ENCODE data around the gene LGR4.

Gene LGR4

DNA sequence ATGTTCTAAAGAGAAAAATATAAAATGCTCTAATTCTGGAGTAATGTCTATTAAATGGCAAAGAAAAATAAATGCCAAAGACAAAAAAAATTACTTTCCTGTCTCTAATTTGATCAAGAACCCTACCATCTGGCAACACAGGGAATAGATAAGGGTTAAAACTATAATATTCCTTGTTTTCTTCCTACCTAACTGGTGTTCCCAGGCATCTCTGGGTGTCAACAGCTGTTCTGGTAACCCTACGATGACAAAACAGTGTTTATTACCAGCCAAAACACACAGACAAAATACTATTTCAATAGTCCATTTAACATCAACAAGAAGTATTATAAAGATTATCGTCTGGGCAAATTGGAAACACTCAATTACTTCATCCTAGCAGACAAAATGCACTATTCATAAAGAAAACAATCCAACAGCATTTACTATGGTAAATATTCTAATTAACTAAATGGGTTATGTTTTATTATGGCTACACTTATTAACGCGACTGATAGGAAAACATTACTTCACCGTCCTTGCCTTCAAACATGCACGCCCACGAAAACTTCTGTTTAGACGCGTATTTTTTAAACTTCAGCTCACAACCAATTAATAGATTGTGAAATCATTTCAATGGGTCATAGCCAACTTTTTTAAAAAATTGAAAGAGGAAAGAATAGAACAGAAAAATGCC is 50.6 kb downstream of the LGR4 start:
- no peak for DNase-seq

DNA sequence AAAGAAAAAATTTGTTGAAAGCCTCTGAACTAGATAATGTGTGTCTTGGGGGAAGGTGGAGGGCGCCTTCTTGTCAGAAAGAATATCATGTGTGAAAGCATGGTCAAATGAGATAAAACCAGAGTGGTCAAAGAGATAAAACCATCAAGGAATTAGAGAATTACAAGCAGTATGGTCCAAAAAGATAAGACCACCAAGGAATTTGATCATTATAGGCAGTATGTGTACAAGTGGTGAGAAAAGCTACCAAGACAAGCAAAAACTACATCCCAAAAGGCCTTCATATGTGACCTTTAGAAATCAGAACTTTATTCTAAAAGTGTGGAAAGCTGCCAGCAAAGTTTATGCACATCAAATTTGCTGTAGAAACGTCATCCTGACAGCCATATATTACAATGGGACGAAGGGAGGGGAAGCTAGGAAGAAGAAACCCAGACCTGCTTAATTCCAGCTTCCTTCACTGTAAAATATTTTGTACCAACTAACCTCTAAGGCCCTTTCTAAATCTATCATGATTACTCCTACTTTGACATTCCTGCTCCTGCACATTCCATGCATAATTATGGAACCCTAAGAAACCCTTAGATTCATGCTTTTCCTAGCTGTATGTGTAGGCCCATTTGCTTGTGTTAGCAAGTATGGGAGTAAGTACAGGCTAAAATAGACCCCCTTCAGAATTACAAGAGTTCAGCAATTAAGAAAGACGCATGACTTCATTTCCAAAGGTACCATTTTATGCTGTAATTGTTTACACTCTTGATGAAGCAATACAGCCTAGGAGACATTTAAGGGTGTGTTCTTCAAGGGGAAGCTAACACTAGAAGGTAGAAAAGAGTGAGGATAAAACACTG is 51.6 kb downstream of the LGR4 start:
- no peak for DNase-seq

DNA sequence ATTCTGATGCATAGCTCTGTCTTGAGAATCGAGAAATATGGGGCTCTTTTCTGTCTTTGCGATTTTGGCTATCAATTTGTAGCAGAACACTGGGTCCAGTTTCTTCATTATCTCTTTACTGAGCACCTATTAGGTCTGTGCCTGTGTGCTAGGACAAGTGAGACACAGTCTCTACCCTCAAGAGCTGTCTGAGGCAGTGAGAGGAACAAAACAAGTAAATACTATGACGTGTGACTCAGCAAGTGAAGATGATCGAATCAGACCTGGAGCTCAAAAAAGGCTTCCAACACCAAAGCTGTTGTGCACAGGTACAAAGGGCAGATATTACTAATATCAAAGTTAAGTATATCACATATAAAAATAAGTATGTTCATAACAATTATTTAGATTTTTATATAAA is 52.4 kb downstream of the LGR4 start:
- DNase-seq: no peak

DNA sequence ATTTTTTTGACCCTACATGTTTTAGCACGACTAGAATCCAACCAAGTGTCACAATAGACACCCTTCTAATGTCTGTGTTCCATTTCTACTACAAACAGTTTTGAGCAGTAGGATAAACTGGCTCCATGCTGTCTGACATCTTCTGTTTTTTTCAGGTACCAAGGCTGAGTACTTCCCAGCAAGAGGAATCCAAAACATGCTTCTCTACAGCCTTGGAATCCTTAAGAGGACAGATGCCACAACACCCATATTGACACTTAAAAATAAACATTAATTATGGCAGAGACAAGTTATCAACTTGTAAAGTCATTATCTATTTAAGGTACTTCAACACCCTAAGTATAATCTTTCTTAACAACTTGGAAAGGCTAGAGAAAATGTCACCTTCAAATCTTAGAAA is 54.2 kb downstream of the LGR4 start:
- DNase-seq: no peak

DNA sequence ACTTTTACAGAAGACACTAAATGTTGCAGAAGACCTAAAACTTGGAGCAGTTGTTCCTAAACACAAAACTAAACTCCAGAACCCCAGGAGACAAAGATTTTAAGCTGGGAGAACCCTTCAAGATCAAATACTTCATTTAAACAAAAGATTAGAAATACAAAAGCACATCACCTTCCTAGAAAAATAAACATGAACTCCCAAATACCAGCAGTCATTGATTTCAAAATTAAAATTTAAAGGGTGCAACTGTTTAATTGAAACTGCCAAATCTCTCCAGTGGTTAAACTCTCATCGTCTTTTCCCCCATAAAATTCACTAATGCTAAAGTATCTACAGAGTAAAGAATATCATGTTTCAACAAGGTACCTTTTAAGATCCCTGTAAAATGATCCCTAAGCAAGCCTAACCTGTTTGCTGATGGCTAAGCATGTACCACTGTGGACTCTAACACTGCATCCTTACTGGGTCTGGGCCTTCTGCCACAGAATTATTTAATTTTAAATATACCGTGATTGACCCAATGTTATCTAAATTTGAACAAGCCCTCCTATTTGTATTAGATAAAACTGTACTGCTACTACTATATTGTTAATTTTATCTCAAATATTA is 55.9 kb downstream of the LGR4 start:
- no peak for DNase-seq

DNA sequence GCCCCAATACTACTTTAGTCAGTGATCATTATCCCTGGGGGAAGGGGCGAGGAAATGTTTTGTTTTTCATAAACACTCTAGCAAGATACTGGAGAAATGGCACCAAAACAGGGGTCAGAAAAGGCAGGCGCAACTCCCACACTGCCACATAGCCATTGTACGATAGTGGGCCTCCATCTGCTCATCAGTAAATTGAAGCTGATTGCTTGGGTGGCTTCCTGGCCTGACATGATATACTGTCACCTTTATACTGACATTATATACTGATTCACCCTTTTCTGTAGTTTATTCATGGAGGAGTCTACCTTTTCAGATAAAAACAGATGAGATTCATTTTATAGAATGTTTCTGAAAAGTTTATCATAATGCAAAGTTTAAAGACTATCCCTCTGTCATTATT is 57.9 kb downstream of the LGR4 start:
- no peak for DNase-seq

DNA sequence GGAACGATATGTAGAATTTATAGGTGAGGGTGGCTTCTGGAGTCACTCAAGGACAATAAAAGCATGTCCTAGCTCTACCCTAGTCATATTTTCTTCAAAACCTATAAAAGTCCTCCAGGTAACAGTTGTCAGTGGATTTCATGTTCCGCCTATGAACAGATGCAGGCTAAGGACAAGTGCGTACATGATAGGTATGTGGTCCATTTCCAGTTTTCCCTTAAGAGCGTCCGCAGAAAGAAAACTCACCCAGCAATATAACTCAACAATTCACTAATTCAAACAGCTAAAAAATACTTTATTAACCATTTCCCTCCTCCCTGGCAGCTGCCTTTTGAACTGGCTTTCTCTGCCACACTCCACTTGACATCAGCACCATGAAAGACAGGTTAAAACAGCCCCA is 59.4 kb downstream of the LGR4 start:
- DNase-seq: no peak

DNA sequence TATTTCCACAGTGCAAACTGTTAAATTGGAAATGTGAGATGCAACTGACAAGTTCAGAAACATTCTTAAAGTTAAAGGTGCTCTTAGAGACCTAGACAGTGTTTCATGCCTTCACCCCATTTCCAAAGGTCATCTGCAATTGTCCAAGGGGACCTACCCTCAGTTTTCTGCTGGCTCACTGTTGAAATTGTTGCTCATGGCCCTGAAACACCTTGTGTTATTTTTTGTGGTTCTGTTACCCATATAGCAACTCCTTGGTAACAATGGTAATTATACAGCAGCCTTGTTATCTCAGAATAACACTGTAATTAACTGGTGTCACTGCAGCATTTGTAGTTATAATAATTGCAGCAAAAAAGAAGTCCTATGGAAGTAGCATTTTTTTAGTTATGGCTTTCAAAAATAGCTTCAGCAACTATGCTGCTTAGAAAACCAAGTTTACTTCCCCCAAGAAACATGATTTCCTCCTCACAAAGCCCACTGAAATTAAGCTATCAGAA is 60.3 kb downstream of the LGR4 start:
- no peak for DNase-seq

DNA sequence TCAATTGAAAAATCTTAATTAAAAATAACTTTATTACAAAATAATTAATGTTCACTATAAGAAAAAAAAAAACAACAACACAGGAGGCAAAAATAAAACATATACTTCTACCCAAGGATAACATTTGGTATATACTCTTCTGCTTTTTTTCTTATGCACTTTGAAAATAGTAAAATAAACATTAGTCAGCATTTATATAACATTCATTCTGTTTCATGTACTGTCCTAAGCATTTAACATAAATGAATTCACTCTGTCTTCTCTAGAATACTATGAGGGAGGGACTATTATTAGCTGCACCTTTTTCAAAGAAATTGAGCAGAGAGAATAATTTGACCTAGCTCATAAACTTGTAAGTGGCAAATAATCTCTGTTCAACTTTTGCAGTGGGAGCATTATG is 61.3 kb downstream of the LGR4 start:
- DNase-seq: no peak

DNA sequence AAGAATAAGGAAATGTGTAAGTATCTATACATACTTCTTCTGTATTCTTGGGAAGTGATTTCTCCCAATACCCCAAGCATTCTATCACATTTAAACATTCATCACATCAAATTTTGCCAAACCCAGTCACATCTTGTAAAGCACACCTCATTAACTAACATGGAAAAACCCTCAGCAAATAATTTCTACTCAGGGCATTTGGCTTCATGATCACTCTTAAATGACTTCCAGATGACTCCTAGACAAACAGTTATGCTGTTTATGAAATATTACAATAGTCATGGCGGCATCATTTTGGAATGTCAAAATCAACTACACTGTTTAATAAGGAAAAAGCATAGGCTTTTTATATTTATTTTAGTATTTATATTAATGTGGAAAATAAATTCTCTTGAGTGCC is 62.3 kb downstream of the LGR4 start:
- DNase-seq: no peak

DNA sequence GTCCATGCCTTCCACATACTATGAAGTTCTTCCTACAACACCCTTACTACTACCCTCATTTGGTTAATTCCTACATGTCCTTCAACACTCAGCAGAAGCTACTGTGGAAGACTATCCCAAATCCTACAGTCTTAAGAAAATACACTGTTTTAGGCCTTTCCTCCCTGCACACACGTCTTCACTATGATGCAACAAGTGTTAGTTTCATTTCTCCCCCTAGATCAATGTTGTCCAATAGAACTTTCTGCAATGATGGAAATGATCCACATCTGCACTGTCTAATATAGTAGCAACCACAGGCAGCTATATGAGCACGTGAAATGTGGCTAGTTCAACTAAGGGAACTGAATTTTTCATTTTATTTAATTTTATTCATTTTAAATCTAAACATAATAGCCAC is 62.8 kb downstream of the LGR4 start:
- no peak for DNase-seq

DNA sequence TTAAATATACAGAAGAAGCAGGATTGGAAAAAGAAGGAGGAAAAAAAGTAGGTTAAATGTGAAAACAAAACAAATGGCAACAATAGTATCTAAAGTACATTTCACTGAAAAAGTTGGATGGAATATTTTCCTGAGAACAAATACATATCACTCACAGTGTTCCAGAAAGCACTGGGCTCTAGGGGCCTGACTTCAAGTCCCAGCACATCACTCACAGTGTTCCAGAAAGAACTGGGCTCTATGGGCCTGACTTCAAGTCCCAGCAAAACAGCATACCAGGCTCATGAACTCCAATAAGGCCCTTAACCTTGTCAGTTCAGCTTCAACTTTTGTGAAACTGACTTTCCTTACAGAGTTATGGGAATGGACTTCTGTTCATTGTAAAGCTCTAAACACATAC is 63.5 kb downstream of the LGR4 start:
- no peak for DNase-seq

DNA sequence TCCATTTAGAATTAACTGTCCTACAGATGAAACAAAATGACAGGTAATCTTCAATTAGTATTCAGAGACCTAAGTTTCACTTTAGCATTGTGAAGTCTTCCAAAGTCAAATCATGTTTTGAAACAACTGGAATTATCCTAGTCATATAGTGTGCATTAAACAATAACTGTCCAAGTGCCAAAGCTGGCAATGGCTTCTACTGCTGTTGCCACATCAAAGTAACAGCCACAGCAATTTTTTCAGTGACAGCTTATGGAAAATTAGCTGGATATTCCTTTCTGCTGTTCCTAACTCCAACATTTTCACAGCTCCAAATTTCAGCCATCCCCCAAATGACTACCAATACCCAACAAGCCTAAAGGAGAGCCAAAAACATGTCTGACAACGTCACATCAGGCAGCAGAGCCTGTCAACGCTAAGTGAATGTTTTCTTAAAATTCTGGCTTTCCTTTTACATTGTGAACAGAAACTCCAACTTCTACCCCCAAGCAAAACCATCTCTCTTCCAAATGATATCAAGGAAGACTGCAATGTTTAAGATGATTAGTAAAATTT is 64.3 kb downstream of the LGR4 start:
- DNase-seq: no peak

DNA sequence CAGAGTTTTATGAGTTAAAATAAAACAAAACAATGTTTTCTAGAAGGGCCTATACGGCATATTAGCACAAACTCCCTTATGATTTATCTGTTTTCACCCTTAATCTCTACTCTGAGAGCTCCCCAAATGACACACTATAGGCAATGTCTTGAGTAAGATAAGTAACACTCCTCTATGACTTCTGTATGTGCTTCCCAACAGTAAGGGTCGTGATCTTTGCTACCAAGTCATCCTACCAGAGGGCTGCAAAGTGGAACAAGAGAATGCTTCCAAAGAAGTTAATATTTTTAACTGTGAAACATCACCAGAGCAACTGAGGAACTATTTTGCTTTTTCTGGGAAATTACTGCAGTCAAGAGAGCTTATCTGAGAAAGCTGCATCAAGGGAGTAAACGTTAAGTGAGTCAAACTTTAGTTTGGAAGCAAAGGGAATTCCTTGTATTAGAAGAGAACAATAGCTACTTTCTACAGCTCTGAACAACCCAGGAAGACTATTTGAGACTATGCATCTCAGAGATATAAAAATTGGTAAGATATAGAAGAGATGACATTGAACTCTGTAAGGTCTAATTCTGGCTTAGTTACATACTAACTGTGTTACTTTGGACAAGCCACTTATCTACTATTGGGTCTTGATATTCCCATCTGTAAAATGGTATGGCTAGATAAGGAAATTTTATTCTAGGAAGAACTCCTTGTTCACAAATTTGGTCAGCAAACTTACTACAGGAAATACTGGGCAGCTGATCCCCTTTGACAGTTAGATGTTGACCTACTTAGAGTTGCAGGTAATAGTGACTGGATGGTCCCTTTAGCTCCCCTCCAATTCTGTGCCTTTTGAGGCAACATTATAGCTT is 65.9 kb downstream of the LGR4 start:
- DNase-seq: no peak

DNA sequence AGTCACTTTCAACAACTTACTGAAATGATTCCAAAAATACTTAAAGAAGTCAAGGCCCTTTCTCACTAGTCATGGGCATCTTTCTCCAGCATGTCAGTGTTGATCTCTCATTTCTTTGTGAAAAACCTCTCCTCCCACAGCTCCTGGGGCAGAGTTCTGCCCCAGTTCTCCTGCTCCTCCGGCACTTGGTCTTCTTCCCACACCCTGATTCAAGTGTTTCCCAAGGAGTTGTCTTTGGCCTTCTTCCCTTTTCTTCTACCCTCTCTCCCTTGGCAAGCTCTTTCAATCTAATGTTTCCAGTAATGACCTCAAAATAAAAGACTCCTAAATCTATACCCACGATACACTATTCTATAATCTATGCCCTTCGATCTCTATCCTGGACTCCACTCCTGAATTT is 67.5 kb downstream of the LGR4 start:
- no peak for DNase-seq

DNA sequence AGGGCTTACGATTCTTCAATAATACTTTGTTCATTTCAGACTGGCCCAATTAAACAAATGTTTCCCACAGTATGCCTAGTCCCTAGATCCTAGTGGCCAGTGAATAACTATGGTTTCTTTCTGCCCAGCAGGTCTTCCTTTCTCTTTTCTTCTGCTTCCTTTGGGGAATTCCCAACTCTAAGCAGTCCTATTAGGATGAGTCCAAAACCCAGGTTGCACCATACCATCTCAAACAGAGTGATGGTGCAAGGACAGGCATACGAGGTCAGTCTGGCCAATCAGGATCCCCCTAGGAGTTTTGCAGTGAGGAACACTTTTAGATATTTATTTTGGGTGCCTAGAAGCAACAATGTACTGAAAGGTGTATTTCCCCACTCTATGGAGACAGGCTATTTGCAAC is 68.2 kb downstream of the LGR4 start:
- no peak for DNase-seq

DNA sequence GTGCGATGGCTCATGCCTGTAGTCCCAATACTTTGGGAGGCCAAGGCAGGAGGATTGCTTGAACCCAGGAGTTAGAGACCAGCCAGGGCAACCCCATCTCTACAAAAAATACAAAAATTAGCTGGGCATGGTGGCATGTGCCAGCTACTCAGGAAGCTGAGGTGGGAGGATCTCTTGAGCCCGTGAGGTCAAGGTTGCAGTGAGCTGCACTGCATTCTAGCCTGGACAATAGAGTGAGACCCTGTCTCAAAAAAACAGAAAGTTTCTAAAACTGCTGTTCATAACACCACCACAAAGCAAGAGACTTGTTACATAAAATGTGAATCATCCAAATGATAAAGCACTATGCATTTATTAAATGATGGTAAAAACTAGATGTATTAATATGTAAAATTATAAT is 69.4 kb downstream of the LGR4 start:
- DNase-seq: no peak

DNA sequence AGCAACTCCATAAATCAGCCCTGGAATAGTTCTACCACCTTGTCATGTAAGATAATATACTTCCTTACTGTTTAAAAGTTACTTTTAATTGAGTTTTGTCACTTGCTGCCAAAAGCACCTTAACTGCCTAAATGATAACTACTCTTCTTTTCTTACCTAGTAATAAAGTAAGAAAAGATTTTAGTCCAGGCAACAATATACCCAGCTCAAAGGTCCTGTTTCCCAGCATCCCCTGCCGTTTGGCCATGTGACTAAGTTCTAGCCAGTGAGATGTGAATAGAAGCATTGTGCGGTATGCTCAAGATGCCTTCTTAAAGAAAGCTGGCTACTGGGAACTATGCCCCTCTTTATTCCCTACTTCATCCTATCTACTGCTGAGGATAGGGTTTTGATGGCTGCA is 70.1 kb downstream of the LGR4 start:
- no peak for DNase-seq

DNA sequence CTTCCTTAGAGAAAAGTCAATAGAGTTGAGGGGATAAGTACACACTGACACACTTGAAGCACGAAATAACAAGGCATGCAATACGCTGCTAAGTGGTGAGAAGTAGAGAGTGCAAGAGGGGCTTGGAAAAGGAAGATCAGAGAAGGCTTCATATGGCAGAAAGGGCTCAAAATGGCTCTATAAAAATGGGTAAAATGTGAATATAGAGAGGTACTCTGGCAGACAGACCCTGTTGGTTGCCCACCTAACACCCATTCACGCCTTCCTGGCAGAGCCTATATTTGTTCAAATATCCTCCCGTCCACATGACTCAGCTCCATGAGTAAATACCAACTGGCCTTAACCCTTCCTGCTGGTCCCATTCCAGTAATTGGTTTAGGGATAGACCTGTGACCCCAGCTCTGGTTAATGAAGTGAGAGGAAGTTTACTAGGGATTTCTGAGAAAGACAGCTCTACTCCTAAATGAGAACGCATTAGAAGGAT is 70.7 kb downstream of the LGR4 start:
- DNase-seq: no peak

DNA sequence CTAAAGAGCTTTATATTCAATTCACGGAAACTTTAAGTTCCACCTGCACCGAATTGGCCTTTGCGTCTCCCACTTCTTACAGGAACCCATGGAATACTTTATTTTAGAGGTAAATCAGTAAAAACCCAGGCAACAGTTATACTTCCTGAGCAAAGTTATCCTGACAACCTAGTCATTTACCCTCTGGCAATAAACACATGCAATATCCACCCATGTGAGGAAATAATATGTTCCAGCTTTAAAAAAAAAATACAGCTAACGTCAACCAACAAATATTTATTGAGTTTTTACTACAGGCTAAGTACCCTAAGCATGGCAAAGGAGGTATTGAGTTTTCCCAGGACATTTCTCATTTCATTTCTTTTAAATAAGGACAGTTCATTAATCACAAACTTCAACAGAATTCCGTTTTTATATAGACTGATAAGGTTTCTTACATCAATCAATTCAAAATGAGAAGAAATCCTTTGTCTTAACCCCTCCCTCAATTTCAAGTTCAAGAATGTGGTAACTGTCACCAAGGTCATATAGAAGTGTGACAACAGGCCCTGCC is 71.2 kb downstream of the LGR4 start:
- no peak for DNase-seq

DNA sequence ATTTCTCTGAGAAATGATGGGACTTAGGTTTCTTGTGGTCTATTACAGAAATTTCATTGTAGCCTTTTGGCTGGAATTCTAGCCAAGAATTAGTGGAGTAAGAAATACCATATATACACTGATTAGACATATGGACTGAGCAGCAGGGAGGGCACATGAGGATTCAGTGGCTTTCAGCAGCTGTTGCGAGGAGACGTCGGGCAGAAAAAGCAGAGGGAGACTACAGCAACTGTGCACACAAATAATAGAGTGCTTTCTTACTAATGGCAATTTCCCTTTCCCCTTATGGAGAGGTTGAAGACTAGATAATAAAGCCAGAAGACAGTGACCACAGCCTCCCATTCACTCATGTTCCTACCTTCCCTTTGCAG is 74.2 kb downstream of the LGR4 start:
- no peak for DNase-seq

Data from T-helper 1 cell (primary cell).